Psoas muscle (tissue), 7 donors: Measurements from ENCODE around the gene GYPC. TPM values are rescaled to one million over a fixed set of nuclear protein-coding genes. Genes with fewer than 3 reads are reported as not detected.

Experiments used
- polyA plus RNA-seq, 3 donors: library from polyadenylated mRNA; stranded (reverse); fragments of 200-250 nt; gene quantifications; one replicate each; pipeline ENCODE4 v1.2.3, GENCODE V29; 2013
- total RNA-seq, 4 donors: library from RNA; stranded (reverse); fragmentation: NEBNext Ultra II Directional in 2 of 4; extraction: Animal tissue kit (Norgen Biotek cat#: 25700) in 2 of 4; gene quantifications; one replicate each; pipeline versions ENCODE4 v1.2.1 to v1.2.4, GENCODE V29; 2021 to 2023
- donor health status: healthy with polysubstance abuse.
- donor health status: DM: no; HTN: no; CAD: no; lungs with moderate emphysema.
- donor health status: Bipolar disorder and iron deficiency.
- donor health status: healthy.
- donor health status: DM: no; HTN: no; CAD: no.
- donor health status: DM: no; HTN: no; CAD: no.
- donor health status: DM: yes; HTN: yes; CAD: no.

The GYPC gene
- total and polyA plus RNA-seq, 7 donors: 53.4 to 144 (median 92.7) TPM

Other genes starting within 250 kb of the GYPC start
- gene TEX51, start 242.7 kb downstream of the GYPC start, total RNA-seq: not detected
- gene TEX51, start 242.7 kb downstream of the GYPC start, polyA plus RNA-seq: not detected